ENCODE results near the gene SAE1.

- TF ChIP-seq CTCF (conservative IDR thresholded peaks at IDR 0.05; ENCODE audit: low read depth, low read length) = no peak
- TF ChIP-seq EZH2 (IDR thresholded peaks at IDR 0.05; ENCODE audit: borderline replicate concordance, low read depth, low read length, poor library complexity, severe bottlenecking) = no peak
These were observed 108.5 kb downstream of the SAE1 start for GRCh38 chr19:47239152-47239551.
